WTC11 (cell line): ENCODE measurements around the gene KLHL28. TPM values are rescaled to one million over a fixed set of nuclear protein-coding genes. Genes with fewer than 3 reads are reported as not detected.

Source experiments
- ATAC-seq: fragments of 200-7000 bp; cut with Tn5 transposase; 2 replicates; pipeline ENCODE4 v1.10.0; 2021; ENCODE audit warnings: mild to moderate bottlenecking, moderate library complexity
- CTCF ChIA-PET: fragments of 300-600 bp; sonication (Branson Sonifier 250); formaldehyde crosslinking; loops from one replicate; lab custom pipeline; 2021; ENCODE audit warnings: antibody characterized with exemption; lab: Charles Lee
- POLR2A ChIA-PET: fragments of 350-600 bp; sonication (Branson Sonifier 250); formaldehyde crosslinking; loops from one replicate; lab custom pipeline; 2021; ENCODE audit warnings: antibody characterized with exemption; lab: Charles Lee
- DNase-seq: peaks from one replicate; pipeline ENCODE4 v3.0.0; 2021; ENCODE audit warnings: low spot score
- H3K27ac Mint-ChIP-seq: 2 replicates; pipeline ENCODE4 v1.8.0; 2021; ENCODE audit warnings: mixed read lengths
- H3K27me3 Mint-ChIP-seq: 2 replicates; pipeline ENCODE4 v1.8.0; 2021; ENCODE audit warnings: low read depth, mild to moderate bottlenecking, moderate library complexity, mixed read lengths
- H3K36me3 Mint-ChIP-seq: 2 replicates; pipeline ENCODE4 v1.8.0; 2021; ENCODE audit warnings: mixed read lengths
- H3K4me1 Mint-ChIP-seq: 2 replicates; pipeline ENCODE4 v1.8.0; 2022; ENCODE audit warnings: mixed read lengths
- H3K4me3 Mint-ChIP-seq: 2 replicates; pipeline ENCODE4 v1.8.0; 2021; ENCODE audit warnings: mild to moderate bottlenecking, moderate library complexity, mixed read lengths
- H3K9me3 Mint-ChIP-seq: 2 replicates; pipeline ENCODE4 v1.8.0; 2021; ENCODE audit warnings: mixed read lengths
- CBFB ChIP-seq: sonication (generic); formaldehyde crosslinking; IDR thresholded peaks from 2 replicates; pipeline ENCODE4 v1.8.1; 2022; ENCODE audit warnings: mild to moderate bottlenecking, low read depth, missing genetic modification reagents
- CREB1 ChIP-seq: sonication (generic); formaldehyde crosslinking; IDR thresholded peaks from 2 replicates; pipeline ENCODE4 v1.8.0; 2023; ENCODE audit warnings: mild to moderate bottlenecking, missing genetic modification reagents
- CREM ChIP-seq: sonication (generic); formaldehyde crosslinking; IDR thresholded peaks from 2 replicates; pipeline ENCODE4 v1.8.1; 2022; ENCODE audit warnings: mild to moderate bottlenecking, missing genetic modification reagents, moderate library complexity
- ELF4 ChIP-seq: sonication (generic); formaldehyde crosslinking; IDR thresholded peaks from 2 replicates; pipeline ENCODE4 v1.8.1; 2022; ENCODE audit warnings: low read depth, mild to moderate bottlenecking, moderate library complexity, missing genetic modification reagents
- EMX1 ChIP-seq: fragments of 250-450 bp; sonication (Bioruptor Pico); IDR thresholded peaks from 2 replicates; pipeline ENCODE4 v1.8.0; 2021; ENCODE audit warnings: mild to moderate bottlenecking
- FOXP1 ChIP-seq: sonication (generic); formaldehyde crosslinking; IDR thresholded peaks from 2 replicates; pipeline ENCODE4 v1.8.0; 2022; ENCODE audit warnings: missing genetic modification reagents, mild to moderate bottlenecking, moderate library complexity, borderline replicate concordance
- GABPB1 ChIP-seq: sonication (generic); formaldehyde crosslinking; IDR thresholded peaks from 2 replicates; pipeline ENCODE4 v1.8.1; 2023; ENCODE audit warnings: mild to moderate bottlenecking, missing genetic modification reagents
- NR1H2 ChIP-seq: sonication (generic); formaldehyde crosslinking; IDR thresholded peaks from 2 replicates; pipeline ENCODE4 v1.9.0; 2021; ENCODE audit warnings: mild to moderate bottlenecking, moderate library complexity, missing genetic modification reagents
- PRRX2 ChIP-seq: fragments of 250-450 bp; sonication (Bioruptor Pico); IDR thresholded peaks from 2 replicates; pipeline ENCODE4 v1.8.0; 2021; ENCODE audit warnings: mild to moderate bottlenecking
- SMAD4 ChIP-seq: sonication (generic); formaldehyde crosslinking; IDR thresholded peaks from 2 replicates; pipeline ENCODE4 v1.8.0; 2022; ENCODE audit warnings: mild to moderate bottlenecking, missing genetic modification reagents
- SP1 ChIP-seq: sonication (generic); formaldehyde crosslinking; conservative IDR thresholded peaks from 2 replicates; pipeline ENCODE4 v1.8.1; 2022; ENCODE audit warnings: missing genetic modification reagents
- ZNF317 ChIP-seq: sonication (generic); formaldehyde crosslinking; IDR thresholded peaks from 2 replicates; pipeline ENCODE4 v1.8.1; 2023; ENCODE audit warnings: low read depth, mild to moderate bottlenecking, moderate library complexity, missing genetic modification reagents, borderline replicate concordance
- ZNF423 ChIP-seq: fragments of 250-450 bp; sonication (Bioruptor Pico); IDR thresholded peaks from 2 replicates; pipeline ENCODE4 v2.1.2; 2022; ENCODE audit warnings: mild to moderate bottlenecking, moderate library complexity
- total RNA-seq: library from RNA; stranded (reverse); gene quantifications from 3 replicates; pipeline ENCODE4 v1.2.3, GENCODE V29; 2021
- TF ChIP-seq, protein P1 (sequence below): fragments of 250-450 bp; sonication (Bioruptor Pico); IDR thresholded peaks from 2 replicates; pipeline ENCODE4 v1.9.0; 2021; ENCODE audit warnings: moderate library complexity, mild to moderate bottlenecking, inconsistent platforms, borderline replicate concordance
- TF ChIP-seq, protein P2 (sequence below): fragments of 250-450 bp; sonication (Bioruptor Pico); IDR thresholded peaks from 2 replicates; pipeline ENCODE4 v1.9.0; 2021; ENCODE audit warnings: mild to moderate bottlenecking
- TF ChIP-seq, protein P3 (sequence below): sonication (generic); formaldehyde crosslinking; IDR thresholded peaks from 2 replicates; pipeline ENCODE4 v1.8.1; 2023; ENCODE audit warnings: mild to moderate bottlenecking, missing genetic modification reagents
- TF ChIP-seq, protein P4 (sequence below): fragments of 250-450 bp; sonication (Bioruptor Pico); IDR thresholded peaks from 2 replicates; pipeline ENCODE4 v1.9.0; 2021; ENCODE audit warnings: mild to moderate bottlenecking, borderline replicate concordance
- TF ChIP-seq, protein P5 (sequence below): sonication (generic); formaldehyde crosslinking; IDR thresholded peaks from 2 replicates; pipeline ENCODE4 v1.8.1; 2023; ENCODE audit warnings: mild to moderate bottlenecking, moderate library complexity, missing genetic modification reagents

The KLHL28 gene
- total RNA-seq, 1 experiment from 2014 or later = 9.8 TPM

DNA sequence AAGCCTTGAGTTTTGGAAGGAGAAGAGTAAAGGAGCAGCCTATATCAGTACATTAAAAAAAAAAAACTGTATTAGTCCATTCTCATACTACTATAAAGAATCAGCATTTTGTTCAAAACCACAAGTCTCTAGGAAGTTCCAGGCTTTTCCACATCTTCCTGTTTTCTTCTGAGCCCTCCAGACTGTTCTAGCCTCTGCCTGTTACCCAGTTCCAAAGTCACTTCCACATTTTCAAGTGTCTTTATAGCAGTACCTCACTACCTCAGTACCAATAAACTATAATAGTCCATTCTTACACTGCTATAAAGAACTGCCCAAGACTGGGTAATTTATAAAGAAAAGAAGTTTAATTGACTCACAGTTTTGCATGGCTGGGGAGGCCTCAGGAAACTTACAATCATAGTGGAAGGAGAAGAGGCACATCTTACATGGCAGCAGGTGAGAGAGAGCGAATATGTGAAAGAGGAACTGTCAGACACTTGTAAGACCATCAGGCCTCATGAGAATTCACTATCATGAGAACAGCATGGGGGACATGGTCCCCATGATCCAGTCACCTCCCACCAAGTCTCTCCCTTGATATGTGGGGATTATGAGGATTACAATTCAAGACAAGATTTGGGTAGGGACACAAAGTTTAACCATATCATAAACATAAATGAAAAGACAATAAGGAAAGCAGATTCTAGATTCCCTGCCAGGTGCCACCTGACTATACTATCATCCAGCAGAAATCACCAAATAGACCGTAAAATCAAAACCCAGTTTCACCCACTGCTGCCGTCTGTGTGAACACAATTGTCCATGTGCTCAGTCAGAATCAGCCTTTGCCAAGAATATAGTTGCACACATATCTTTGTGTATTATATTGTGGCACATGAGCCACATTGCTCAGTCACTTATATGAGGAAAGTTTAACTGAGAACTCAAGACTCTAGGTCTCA lies 28.0 kb upstream of the KLHL28 start (continued):
- TF ChIP-seq, protein P1, sequence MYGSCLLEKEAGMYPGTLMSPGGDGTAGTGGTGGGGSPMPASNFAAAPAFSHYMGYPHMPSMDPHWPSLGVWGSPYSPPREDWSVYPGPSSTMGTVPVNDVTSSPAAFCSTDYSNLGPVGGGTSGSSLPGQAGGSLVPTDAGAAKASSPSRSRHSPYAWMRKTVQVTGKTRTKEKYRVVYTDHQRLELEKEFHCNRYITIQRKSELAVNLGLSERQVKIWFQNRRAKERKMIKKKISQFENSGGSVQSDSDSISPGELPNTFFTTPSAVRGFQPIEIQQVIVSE (CRISPR knock-in tag) = no peak
- TF ChIP-seq EMX1 (CRISPR knock-in tag) = no peak
- TF ChIP-seq SMAD4 (CRISPR knock-in tag) = no peak
- TF ChIP-seq, all 79 proteins: peak for 0

DNA sequence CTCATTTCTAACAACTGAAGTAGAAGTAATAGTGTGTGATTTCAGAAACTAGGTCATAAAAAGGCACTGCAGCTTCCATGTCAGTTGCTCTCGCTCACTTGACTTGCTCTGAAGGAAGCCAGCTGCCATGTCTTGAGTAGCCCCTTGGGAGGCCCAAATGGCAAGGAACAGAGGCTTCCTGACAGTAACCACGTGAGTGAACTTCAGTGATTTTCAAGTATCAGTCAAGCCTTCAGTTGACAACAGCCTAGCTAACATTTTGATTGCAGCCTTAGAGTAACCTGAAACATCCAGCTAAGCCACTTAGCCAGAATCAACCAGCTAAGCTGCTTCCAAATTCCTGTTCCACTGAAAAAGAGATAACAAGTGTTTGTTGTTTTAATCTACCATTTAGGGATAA lies 26.9 kb upstream of the KLHL28 start:
- Mint-ChIP-seq H3K27ac (0 out of 2 replicates have a peak overlapping the region, but pooled peaks have one; percentile 40), H3K4me3 (no peak overlapping the region), H3K27me3 (no peaks in the 10 kb centered on the region), H3K36me3 (no peaks in the 10 kb centered on the region), H3K4me1 (no peaks in the 10 kb centered on the region), H3K9me3 (no peaks in the 10 kb centered on the region)
- ChIA-PET POLR2A (no interaction called here), CTCF (no interaction called here)
- DNase-seq (no peak), ATAC-seq (no peak)
- TF ChIP-seq GABPB1 (no peak), ZNF423 (no peak), SP1 (CRISPR knock-in tag) (no peak), CREM (CRISPR knock-in tag) (no peak), CBFB (CRISPR knock-in tag) (no peak), ZNF317 (CRISPR knock-in tag) (no peak), CREB1 (CRISPR knock-in tag) (no peak)
- TF ChIP-seq, protein P2, sequence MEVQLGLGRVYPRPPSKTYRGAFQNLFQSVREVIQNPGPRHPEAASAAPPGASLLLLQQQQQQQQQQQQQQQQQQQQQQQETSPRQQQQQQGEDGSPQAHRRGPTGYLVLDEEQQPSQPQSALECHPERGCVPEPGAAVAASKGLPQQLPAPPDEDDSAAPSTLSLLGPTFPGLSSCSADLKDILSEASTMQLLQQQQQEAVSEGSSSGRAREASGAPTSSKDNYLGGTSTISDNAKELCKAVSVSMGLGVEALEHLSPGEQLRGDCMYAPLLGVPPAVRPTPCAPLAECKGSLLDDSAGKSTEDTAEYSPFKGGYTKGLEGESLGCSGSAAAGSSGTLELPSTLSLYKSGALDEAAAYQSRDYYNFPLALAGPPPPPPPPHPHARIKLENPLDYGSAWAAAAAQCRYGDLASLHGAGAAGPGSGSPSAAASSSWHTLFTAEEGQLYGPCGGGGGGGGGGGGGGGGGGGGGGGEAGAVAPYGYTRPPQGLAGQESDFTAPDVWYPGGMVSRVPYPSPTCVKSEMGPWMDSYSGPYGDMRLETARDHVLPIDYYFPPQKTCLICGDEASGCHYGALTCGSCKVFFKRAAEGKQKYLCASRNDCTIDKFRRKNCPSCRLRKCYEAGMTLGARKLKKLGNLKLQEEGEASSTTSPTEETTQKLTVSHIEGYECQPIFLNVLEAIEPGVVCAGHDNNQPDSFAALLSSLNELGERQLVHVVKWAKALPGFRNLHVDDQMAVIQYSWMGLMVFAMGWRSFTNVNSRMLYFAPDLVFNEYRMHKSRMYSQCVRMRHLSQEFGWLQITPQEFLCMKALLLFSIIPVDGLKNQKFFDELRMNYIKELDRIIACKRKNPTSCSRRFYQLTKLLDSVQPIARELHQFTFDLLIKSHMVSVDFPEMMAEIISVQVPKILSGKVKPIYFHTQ (CRISPR knock-in tag) = no peak
- TF ChIP-seq, protein P3, sequence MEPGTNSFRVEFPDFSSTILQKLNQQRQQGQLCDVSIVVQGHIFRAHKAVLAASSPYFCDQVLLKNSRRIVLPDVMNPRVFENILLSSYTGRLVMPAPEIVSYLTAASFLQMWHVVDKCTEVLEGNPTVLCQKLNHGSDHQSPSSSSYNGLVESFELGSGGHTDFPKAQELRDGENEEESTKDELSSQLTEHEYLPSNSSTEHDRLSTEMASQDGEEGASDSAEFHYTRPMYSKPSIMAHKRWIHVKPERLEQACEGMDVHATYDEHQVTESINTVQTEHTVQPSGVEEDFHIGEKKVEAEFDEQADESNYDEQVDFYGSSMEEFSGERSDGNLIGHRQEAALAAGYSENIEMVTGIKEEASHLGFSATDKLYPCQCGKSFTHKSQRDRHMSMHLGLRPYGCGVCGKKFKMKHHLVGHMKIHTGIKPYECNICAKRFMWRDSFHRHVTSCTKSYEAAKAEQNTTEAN (CRISPR knock-in tag) = no peak
- TF ChIP-seq, protein P4, sequence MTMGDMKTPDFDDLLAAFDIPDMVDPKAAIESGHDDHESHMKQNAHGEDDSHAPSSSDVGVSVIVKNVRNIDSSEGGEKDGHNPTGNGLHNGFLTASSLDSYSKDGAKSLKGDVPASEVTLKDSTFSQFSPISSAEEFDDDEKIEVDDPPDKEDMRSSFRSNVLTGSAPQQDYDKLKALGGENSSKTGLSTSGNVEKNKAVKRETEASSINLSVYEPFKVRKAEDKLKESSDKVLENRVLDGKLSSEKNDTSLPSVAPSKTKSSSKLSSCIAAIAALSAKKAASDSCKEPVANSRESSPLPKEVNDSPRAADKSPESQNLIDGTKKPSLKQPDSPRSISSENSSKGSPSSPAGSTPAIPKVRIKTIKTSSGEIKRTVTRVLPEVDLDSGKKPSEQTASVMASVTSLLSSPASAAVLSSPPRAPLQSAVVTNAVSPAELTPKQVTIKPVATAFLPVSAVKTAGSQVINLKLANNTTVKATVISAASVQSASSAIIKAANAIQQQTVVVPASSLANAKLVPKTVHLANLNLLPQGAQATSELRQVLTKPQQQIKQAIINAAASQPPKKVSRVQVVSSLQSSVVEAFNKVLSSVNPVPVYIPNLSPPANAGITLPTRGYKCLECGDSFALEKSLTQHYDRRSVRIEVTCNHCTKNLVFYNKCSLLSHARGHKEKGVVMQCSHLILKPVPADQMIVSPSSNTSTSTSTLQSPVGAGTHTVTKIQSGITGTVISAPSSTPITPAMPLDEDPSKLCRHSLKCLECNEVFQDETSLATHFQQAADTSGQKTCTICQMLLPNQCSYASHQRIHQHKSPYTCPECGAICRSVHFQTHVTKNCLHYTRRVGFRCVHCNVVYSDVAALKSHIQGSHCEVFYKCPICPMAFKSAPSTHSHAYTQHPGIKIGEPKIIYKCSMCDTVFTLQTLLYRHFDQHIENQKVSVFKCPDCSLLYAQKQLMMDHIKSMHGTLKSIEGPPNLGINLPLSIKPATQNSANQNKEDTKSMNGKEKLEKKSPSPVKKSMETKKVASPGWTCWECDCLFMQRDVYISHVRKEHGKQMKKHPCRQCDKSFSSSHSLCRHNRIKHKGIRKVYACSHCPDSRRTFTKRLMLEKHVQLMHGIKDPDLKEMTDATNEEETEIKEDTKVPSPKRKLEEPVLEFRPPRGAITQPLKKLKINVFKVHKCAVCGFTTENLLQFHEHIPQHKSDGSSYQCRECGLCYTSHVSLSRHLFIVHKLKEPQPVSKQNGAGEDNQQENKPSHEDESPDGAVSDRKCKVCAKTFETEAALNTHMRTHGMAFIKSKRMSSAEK (CRISPR knock-in tag) = no peak

- POLR2A ChIA-PET = no interaction called here
- H3K36me3 Mint-ChIP-seq = no peaks in the 10 kb centered on the region
- H3K27ac Mint-ChIP-seq = peak overlapping the region; percentile 4; the same call in 1 of the 2 replicates
- ATAC-seq = no peak
- H3K27me3 Mint-ChIP-seq = no peaks in the 10 kb centered on the region
- H3K4me3 Mint-ChIP-seq = no peak overlapping the region
- H3K9me3 Mint-ChIP-seq = no peaks in the 10 kb centered on the region
- H3K4me1 Mint-ChIP-seq = peaks cover 5% of the 10 kb centered on the region; the same call in 1 of the 2 replicates
- CTCF ChIA-PET = interaction anchor here (1.2 kb wide), 1 partner anchor 14 kb away, joined by 3 read pairs; no protein-coding TSS in a partner anchor
- DNase-seq = no peak
- no peak for TF ChIP-seq PRRX2 (CRISPR knock-in tag)
- TF ChIP-seq, protein P5, sequence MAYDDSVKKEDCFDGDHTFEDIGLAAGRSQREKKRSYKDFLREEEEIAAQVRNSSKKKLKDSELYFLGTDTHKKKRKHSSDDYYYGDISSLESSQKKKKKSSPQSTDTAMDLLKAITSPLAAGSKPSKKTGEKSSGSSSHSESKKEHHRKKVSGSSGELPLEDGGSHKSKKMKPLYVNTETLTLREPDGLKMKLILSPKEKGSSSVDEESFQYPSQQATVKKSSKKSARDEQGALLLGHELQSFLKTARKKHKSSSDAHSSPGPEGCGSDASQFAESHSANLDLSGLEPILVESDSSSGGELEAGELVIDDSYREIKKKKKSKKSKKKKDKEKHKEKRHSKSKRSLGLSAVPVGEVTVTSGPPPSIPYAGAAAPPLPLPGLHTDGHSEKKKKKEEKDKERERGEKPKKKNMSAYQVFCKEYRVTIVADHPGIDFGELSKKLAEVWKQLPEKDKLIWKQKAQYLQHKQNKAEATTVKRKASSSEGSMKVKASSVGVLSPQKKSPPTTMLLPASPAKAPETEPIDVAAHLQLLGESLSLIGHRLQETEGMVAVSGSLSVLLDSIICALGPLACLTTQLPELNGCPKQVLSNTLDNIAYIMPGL = no peak
- TF ChIP-seq ELF4 (CRISPR knock-in tag) = no peak
- no peak for TF ChIP-seq ZNF423
- TF ChIP-seq NR1H2 (CRISPR knock-in tag) = no peak
- no peak for TF ChIP-seq FOXP1 (CRISPR knock-in tag)
Measured at GRCh38 chr14:44982594-44982993, 20.8 kb upstream of the KLHL28 start.
